ENCODE results near the gene SPATA17. TPM values are rescaled to one million over a fixed set of nuclear protein-coding genes. Genes with fewer than 3 reads are reported as not detected.
A peak's percentile ranks its signal among the peaks of the same experiment; 100 is the strongest.

Gene SPATA17
- total RNA-seq, 1 experiment from 2014 or later, result not detected

DNA sequence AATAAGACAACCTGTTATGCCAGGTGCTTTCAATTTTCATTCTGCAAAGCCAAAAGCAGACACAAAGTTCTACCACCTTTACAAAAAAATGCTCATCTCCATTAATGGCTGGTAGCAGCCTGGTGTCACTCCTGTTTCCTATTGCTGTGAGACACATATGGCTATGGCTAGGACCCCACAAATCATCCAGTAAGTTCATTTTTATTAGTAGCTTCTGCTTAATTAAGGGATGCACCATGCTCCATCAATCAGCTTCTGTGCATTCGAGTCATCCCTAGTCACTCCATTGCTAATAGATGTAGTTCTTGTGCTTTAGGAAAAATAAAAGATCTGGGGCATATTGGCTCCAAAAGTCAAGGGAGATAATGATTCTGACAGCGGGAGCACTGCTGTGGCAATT is 257.2 kb downstream of the SPATA17 start:
- Histone ChIP-seq H3K27me3 (replicated peaks; ENCODE audit: insufficient read depth, low read depth, low read length, poor library complexity) (peaks cover 7% of the 10 kb centered on the region), H3K36me3 (ENCODE audit: insufficient read depth, low read length, poor library complexity, severe bottlenecking) (no peaks in the 10 kb centered on the region), H3K27ac (ENCODE audit: low read depth, low read length, poor library complexity, severe bottlenecking) (no peak overlapping the region), H3K9me3 (ENCODE audit: low read depth, low read length, poor library complexity, severe bottlenecking) (no peaks in the 10 kb centered on the region), H3K4me1 (ENCODE audit: insufficient read depth, low read length, poor library complexity, severe bottlenecking) (no peaks in the 10 kb centered on the region), H3K4me3 (ENCODE audit: low read depth, low read length, poor library complexity, severe bottlenecking) (no peak overlapping the region)
- BruUV-seq (replicated peaks), result no TSS peak
- no peak for TF ChIP-seq EZH2 (IDR thresholded peaks at IDR 0.05; ENCODE audit: borderline replicate concordance, low read depth, low read length, poor library complexity, severe bottlenecking)
- TF ChIP-seq, protein P1, sequence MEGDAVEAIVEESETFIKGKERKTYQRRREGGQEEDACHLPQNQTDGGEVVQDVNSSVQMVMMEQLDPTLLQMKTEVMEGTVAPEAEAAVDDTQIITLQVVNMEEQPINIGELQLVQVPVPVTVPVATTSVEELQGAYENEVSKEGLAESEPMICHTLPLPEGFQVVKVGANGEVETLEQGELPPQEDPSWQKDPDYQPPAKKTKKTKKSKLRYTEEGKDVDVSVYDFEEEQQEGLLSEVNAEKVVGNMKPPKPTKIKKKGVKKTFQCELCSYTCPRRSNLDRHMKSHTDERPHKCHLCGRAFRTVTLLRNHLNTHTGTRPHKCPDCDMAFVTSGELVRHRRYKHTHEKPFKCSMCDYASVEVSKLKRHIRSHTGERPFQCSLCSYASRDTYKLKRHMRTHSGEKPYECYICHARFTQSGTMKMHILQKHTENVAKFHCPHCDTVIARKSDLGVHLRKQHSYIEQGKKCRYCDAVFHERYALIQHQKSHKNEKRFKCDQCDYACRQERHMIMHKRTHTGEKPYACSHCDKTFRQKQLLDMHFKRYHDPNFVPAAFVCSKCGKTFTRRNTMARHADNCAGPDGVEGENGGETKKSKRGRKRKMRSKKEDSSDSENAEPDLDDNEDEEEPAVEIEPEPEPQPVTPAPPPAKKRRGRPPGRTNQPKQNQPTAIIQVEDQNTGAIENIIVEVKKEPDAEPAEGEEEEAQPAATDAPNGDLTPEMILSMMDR (conservative IDR thresholded peaks at IDR 0.05; ENCODE audit: low read depth, low read length), result no peak
- DNase-seq (ENCODE audit: low spot score), result no peak
- ChIA-PET CTCF (no interaction called here), POLR2A (ENCODE audit: low non-redundant PET) (no interaction called here)
- intact Hi-C loops (cut with micrococcal nuclease; ENCODE audit: unreplicated experiment), result no loop called here

DNA sequence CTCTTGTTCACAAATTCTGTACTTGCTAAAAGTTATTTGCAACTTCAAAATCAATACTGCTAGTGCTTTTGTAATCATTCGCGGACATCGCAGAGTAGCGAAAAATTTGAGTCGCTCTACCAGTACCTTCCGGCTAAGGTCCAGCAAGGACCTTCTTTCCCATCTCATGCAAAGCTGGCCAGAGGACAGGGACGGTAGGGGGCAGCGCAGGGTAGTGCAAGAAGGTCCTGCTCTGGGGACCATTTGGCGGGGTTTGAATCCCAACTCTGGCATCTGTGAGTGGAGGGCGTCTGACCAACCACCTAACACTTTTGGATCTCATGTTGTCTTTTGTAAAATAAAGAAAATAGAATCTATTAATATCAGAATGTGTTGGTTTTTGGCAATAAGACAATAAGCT is 258.3 kb downstream of the SPATA17 start:
- no TSS peak for BruUV-seq (replicated peaks)
- POLR2A ChIA-PET (ENCODE audit: low non-redundant PET), result no interaction called here
- DNase-seq (ENCODE audit: low spot score), result peak; percentile 5
- no peaks in the 10 kb centered on the region for H3K9me3 ChIP-seq (ENCODE audit: low read depth, low read length, poor library complexity, severe bottlenecking)
- H3K4me3 ChIP-seq (ENCODE audit: low read depth, low read length, poor library complexity, severe bottlenecking), result no peak overlapping the region
- intact Hi-C loops (cut with micrococcal nuclease; ENCODE audit: unreplicated experiment), result no loop called here
- no peak overlapping the region for H3K27ac ChIP-seq (ENCODE audit: low read depth, low read length, poor library complexity, severe bottlenecking)
- CTCF ChIA-PET, result no interaction called here
- no peak for TF ChIP-seq EZH2 (IDR thresholded peaks at IDR 0.05; ENCODE audit: borderline replicate concordance, low read depth, low read length, poor library complexity, severe bottlenecking)
- TF ChIP-seq, protein P1 (conservative IDR thresholded peaks at IDR 0.05; ENCODE audit: low read depth, low read length), result peak; percentile 39
- H3K4me1 ChIP-seq (ENCODE audit: insufficient read depth, low read length, poor library complexity, severe bottlenecking), result no peaks in the 10 kb centered on the region
- peaks cover 4% of the 10 kb centered on the region for H3K27me3 ChIP-seq (replicated peaks; ENCODE audit: insufficient read depth, low read depth, low read length, poor library complexity)
- H3K36me3 ChIP-seq (ENCODE audit: insufficient read depth, low read length, poor library complexity, severe bottlenecking), result no peaks in the 10 kb centered on the region

DNA sequence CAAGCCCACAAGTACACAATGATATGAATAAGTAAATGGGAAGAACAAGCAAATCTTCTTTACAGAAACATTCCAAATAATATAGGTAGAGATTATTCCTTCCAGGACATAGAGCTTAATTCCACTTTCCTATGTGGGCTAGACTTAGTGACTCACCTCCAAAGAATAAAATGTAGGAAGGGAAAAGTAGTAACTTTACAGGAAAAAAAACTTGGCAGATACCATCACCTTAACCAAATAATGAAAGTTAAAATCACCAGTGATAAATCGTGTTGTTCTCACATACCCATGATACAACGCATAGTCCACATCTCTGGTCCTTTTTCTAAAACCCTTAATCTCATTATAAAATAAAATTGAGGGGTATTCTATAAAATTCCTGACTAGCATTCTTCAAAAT is 260.8 kb downstream of the SPATA17 start:
- intact Hi-C loops (cut with micrococcal nuclease; ENCODE audit: unreplicated experiment), result no loop called here
- H3K4me3 ChIP-seq (ENCODE audit: low read depth, low read length, poor library complexity, severe bottlenecking), result no peak overlapping the region
- H3K27ac ChIP-seq (ENCODE audit: low read depth, low read length, poor library complexity, severe bottlenecking), result no peak overlapping the region
- peaks cover 3% of the 10 kb centered on the region for H3K27me3 ChIP-seq (replicated peaks; ENCODE audit: insufficient read depth, low read depth, low read length, poor library complexity)
- no peaks in the 10 kb centered on the region for H3K9me3 ChIP-seq (ENCODE audit: low read depth, low read length, poor library complexity, severe bottlenecking)
- no TSS peak for BruUV-seq (replicated peaks)
- no peak for TF ChIP-seq EZH2 (IDR thresholded peaks at IDR 0.05; ENCODE audit: borderline replicate concordance, low read depth, low read length, poor library complexity, severe bottlenecking)
- TF ChIP-seq, protein P1 (conservative IDR thresholded peaks at IDR 0.05; ENCODE audit: low read depth, low read length), result no peak
- no peak for DNase-seq (ENCODE audit: low spot score)
- ChIA-PET CTCF (no interaction called here), POLR2A (ENCODE audit: low non-redundant PET) (no interaction called here)
- H3K4me1 ChIP-seq (ENCODE audit: insufficient read depth, low read length, poor library complexity, severe bottlenecking), result no peaks in the 10 kb centered on the region
- H3K36me3 ChIP-seq (ENCODE audit: insufficient read depth, low read length, poor library complexity, severe bottlenecking), result no peaks in the 10 kb centered on the region

Data from A673 (cell line).